BE2C (cell line): Measurements from ENCODE around the gene METTL3.

Source experiments
- DNase-seq: peaks from one replicate; pipeline ENCODE4 v3.0.0-alpha.2; 2020
- H3K27me3 ChIP-seq: fragments of 250-450 bp; sonication (Bioruptor Pico); 2 replicates; pipeline ENCODE4 v1.5.1; 2020; ENCODE audit warnings: mild to moderate bottlenecking
- H3K36me3 ChIP-seq: fragments of 250-450 bp; sonication (Bioruptor Pico); 2 replicates; pipeline ENCODE4 v1.5.1; 2020; ENCODE audit warnings: mild to moderate bottlenecking
- H3K4me1 ChIP-seq: fragments of 250-450 bp; sonication (Bioruptor Pico); 2 replicates; pipeline ENCODE4 v1.5.1; 2020
- H3K4me3 ChIP-seq: 2 replicates; pipeline ENCODE4 v1.5.1; 2011; ENCODE audit warnings: low read depth, low read length
- H3K9me3 ChIP-seq: fragments of 250-450 bp; sonication (Bioruptor Pico); 2 replicates; pipeline ENCODE4 v1.5.1; 2020
- CTCF ChIP-seq: IDR thresholded peaks from 2 replicates; pipeline ENCODE4 v1.5.1; 2012; ENCODE audit warnings: mild to moderate bottlenecking, low read depth, low read length

METTL3 gene

GRCh38 chr14:21506557-21506956 is 4.6 kb downstream of the METTL3 start:
- Histone ChIP-seq H3K36me3 (peaks cover 48% of the 10 kb centered on the region), H3K4me3 (no peak overlapping the region), H3K27me3 (no peaks in the 10 kb centered on the region), H3K9me3 (no peaks in the 10 kb centered on the region), H3K4me1 (no peaks in the 10 kb centered on the region; the same call in 1 of the 2 replicates)
- no peak for DNase-seq
- TF ChIP-seq CTCF, result no peak

GRCh38 chr14:21505012-21505553 is 6.1 kb downstream of the METTL3 start:
- Histone ChIP-seq H3K27me3 (no peaks in the 10 kb centered on the region), H3K4me1 (no peaks in the 10 kb centered on the region; the same call in 1 of the 2 replicates), H3K36me3 (peaks cover 62% of the 10 kb centered on the region), H3K4me3 (no peak overlapping the region), H3K9me3 (no peaks in the 10 kb centered on the region)
- no peak for DNase-seq
- TF ChIP-seq CTCF, result no peak

GRCh38 chr14:21503376-21503775 is 7.8 kb downstream of the METTL3 start:
- Histone ChIP-seq H3K4me3 (no peak overlapping the region), H3K36me3 (peaks cover 72% of the 10 kb centered on the region), H3K27me3 (no peaks in the 10 kb centered on the region), H3K9me3 (no peaks in the 10 kb centered on the region), H3K4me1 (no peaks in the 10 kb centered on the region; the same call in 1 of the 2 replicates)
- no peak for TF ChIP-seq CTCF
- DNase-seq, result no peak

GRCh38 chr14:21501568-21501967 is 9.6 kb downstream of the METTL3 start:
- DNase-seq, result no peak
- H3K27me3 ChIP-seq, result no peaks in the 10 kb centered on the region
- peaks cover 72% of the 10 kb centered on the region for H3K36me3 ChIP-seq
- no peaks in the 10 kb centered on the region for H3K9me3 ChIP-seq
- no peak for TF ChIP-seq CTCF
- no peaks in the 10 kb centered on the region; the same call in 1 of the 2 replicates for H3K4me1 ChIP-seq
- H3K4me3 ChIP-seq, result no peak overlapping the region

GRCh38 chr14:21498540-21499526 is 12.3 kb downstream of the METTL3 start:
- Histone ChIP-seq H3K4me3 (no peak overlapping the region), H3K27me3 (no peaks in the 10 kb centered on the region), H3K36me3 (peaks cover 88% of the 10 kb centered on the region), H3K4me1 (no peaks in the 10 kb centered on the region; the same call in 1 of the 2 replicates), H3K9me3 (no peaks in the 10 kb centered on the region)
- DNase-seq, result peak; percentile 26
- peak; percentile 65 for TF ChIP-seq CTCF

GRCh38 chr14:21496453-21496852 is 14.7 kb downstream of the METTL3 start:
- H3K4me1 ChIP-seq, result no peaks in the 10 kb centered on the region
- peaks cover 85% of the 10 kb centered on the region for H3K36me3 ChIP-seq

More at GRCh38 chr14:21496453-21496852, 14.7 kb downstream of the METTL3 start:
- no peak for DNase-seq
- Histone ChIP-seq H3K27me3 (no peaks in the 10 kb centered on the region), H3K4me3 (no peak overlapping the region), H3K9me3 (no peaks in the 10 kb centered on the region)
- TF ChIP-seq CTCF, result no peak
